GM18870 (cell line): ENCODE results near the gene UTP15.

ENCODE experiments used
- ATAC-seq: cut with Tn5 transposase; IDR thresholded peaks from one replicate; pipeline ENCODE4 v1.9.1; 2021; ENCODE audit warnings: moderate library complexity; ENCODE audit not compliant: unreplicated experiment

UTP15 gene

GRCh38 chr5:73619606-73620333 lies 54.2 kb downstream of the UTP15 start:
- no peak for ATAC-seq

- no peak for ATAC-seq
Observed at GRCh38 chr5:73620334-73620687, 54.8 kb downstream of the UTP15 start.

GRCh38 chr5:73623060-73623459 lies 57.5 kb downstream of the UTP15 start:
- ATAC-seq, result no peak

- no peak for ATAC-seq
Observed at GRCh38 chr5:73623901-73624404, 58.4 kb downstream of the UTP15 start.

GRCh38 chr5:73624888-73625287 lies 59.3 kb downstream of the UTP15 start:
- no peak for ATAC-seq

- ATAC-seq, result no peak
Observed at GRCh38 chr5:73625372-73625943, 59.9 kb downstream of the UTP15 start.

GRCh38 chr5:73625944-73626811 lies 60.6 kb downstream of the UTP15 start, which contains the start of gene ARHGEF28:
ARHGEF28 (plus strand) TSS chr5:73626196; CDS start chr5:73684852, 58,656 bp downstream.
- no peak for ATAC-seq

- ATAC-seq, result no peak
Observed at GRCh38 chr5:73626814-73627313, 61.3 kb downstream of the UTP15 start.

GRCh38 chr5:73629456-73629855 lies 63.9 kb downstream of the UTP15 start:
- no peak for ATAC-seq

- ATAC-seq, result no peak
Observed at GRCh38 chr5:73630765-73631164, 65.2 kb downstream of the UTP15 start.

- ATAC-seq, result no peak
Observed at GRCh38 chr5:73631500-73631899, 66.0 kb downstream of the UTP15 start.
